IPS DF 4.7 (cell line): Measurements from ENCODE around the gene NCBP3.
"Not testable (repeated sequence)": the region's sequence is repeated elsewhere in the genome, so short reads cannot be mapped to it uniquely, and the experiment has no call there.

Source experiments
- DNase-seq: peaks from one replicate; pipeline ENCODE4 v3.0.0-alpha.2; 2013; ENCODE audit warnings: low spot score; ENCODE audit errors: extremely low read depth

NCBP3 gene

DNA sequence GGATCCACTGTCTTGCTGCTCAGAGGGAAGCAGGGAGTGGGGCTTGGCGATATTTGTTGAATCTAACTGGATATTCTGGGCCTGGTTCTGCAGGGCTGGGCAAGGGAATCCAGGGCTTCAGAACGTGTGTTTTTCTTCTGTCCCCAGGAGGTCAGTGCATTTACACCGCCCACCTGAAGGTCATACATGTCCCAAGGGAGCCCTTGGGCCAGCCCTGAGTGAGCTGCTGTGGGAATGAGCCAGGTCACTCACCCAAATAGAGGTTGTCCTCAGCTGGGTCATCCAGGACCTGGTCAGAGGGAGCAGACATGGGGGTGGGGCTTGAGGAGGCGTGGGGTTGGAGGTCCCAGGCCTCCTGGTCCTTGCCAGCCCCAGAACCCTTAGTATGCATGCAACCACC, 36.2 kb upstream of the NCBP3 start:
- DNase-seq, result no peak

GRCh38 chr17:3880983-3881382, 34.9 kb upstream of the NCBP3 start:
- no peak for DNase-seq

DNA sequence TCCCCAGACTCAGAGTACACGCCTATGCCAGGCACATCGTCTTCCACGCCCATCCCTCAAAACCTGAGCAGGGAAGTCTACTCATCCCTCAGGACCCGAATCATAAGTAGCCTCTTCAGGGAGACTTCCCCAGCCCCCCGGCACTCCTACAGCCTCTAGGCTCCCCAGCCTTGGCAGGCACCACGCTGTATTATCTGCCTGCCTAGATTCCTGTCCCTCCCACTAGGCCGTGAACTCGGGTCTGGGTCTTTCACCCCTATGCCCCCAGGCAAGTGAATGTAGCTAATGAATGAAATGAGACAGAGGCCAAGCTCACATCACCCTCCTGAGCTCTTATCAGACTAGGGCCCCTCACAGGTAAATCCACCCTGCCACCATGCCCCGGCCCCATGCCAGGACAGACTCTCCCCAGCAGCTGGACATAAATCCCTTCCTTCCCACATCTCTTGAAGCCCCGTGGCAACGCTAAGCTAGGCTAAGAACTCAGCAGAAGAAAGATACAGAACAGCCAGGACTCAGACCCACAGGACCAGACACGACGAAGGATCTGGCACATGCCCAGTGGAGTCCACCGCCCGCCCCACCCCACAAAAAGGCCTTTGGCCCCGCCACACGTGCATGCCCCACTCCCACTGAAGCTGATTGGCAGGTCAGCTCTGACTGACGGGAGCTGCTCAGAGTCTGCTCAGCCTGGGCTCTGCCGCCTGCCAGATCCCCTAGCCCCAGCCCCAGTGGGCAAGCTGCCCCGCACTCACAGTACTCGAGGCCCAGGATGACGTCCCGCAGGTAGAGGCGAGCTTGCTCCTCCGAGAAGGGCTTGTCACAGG, 33.8 kb upstream of the NCBP3 start:
- DNase-seq, result no peak

DNA sequence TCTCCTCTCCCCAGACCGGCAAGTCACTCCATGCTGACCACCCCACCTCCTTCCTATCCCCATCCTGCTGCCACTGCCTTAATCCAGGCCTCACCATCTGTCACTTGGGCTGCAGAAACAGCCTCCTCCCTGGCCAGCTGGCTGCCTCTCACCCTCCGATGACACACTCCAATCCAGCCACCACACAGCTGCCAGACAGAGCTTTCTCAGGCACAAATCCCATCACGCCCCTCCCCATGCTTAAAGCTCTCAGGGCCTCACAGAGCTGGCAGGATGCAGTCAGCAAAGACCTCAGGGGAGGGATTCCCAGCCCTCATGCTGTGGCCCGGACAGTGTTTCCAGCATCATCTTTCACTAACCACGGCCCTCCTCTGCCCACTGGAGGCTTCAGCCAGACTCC, 33.1 kb upstream of the NCBP3 start:
- DNase-seq, result no peak

DNA sequence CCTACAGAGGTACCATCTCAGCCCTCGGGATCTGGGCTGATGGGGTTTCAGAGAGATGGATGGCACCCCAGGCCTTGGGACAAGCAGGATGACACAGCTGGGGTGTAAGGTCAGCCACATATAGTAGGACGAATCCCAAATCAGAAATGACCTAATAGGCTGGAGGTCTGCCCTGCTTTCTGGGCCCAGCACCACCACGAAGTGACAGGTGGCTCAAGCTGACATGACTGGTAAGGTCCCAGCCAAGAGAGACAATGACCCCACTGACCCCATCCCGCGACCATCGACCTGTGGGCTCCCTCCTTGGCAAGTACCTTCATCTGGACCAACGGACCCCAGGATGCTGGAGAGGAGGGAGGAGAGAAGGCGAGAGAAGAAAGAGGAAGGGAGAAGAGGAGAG, 31.2 kb upstream of the NCBP3 start:
- no peak for DNase-seq

DNA sequence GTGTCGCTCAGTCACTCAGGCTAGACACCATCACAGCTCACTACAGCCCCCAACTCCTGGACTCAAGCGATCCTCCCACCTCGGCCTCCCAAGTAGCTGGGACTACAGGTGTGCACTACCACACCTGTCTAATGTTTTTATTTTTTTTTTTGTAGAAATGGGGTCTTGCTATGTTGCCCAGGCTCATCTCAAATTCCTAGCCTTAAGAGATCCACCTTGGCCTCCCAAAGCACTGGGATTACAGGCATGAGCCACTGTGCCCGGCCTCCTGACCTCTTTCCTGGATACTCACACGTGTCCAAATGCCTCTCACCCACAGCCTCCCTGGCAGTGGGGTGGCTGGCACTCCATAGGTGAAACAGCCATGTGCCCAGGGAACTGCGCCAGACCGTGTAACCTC, 29.3 kb upstream of the NCBP3 start:
- DNase-seq, result no peak

DNA sequence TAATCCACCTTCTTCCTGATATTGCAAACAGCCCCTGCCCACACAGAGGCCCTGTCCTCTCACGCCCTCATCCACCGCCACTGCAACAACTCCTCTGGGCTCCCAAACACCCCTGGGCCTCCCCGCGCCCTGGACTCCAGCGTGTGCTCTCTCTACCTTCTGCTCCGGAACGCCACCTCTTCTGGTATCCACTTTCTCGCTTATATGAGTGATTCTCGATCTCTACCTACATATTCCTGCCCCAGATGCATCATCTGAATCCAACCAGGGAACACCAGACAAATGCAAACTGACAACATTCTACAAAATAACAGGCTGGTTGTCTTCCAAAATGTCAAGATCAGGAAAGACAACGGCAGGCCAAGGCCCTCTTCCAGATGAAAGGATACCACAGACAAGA, 27.8 kb upstream of the NCBP3 start:
- DNase-seq, result no peak

DNA sequence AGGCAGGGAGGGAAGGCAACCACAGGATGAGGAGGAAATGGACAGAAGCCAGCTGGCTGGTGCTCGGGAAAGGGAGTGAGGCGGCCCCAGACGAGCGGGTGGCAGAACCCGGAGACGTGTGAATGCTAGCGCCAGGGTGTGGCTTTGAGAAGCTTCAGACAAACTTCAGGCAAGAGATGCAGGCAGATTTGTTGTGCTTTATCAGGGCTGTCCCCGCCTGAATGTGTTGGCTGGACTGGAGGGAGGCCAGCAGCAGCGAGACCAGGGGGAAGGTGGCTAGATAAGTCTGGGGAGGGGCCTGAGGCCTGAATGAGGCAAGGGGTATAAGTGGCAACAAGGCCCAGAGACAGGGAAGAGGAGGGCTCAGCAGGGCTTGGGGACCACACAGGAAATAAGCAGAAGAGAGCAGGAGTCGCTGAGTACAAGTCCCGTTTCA, 24.8 kb upstream of the NCBP3 start:
- DNase-seq, result no peak

DNA sequence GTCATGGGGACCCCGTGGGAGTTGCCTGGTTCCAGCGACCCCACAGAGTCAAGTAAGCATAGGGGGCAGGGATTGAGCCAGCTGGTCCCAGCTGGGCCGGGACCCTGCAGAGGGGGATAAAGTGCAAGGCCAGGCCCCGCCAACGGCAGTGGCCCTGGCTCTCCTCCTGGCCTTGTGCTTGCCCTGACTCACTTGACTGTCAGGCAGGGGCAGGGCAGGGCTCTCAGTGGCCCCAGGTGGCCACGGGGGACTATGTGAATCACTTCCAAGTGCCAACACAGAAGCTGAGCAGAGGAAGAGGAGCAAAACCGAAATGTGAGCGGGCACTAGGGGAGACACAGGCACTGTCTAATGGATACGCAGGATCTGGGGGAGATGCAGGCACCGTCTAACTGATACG, 21.6 kb upstream of the NCBP3 start:
- DNase-seq, result no peak

- no peak for DNase-seq
Observed at GRCh38 chr17:3867106-3867505, 21.1 kb upstream of the NCBP3 start.

DNA sequence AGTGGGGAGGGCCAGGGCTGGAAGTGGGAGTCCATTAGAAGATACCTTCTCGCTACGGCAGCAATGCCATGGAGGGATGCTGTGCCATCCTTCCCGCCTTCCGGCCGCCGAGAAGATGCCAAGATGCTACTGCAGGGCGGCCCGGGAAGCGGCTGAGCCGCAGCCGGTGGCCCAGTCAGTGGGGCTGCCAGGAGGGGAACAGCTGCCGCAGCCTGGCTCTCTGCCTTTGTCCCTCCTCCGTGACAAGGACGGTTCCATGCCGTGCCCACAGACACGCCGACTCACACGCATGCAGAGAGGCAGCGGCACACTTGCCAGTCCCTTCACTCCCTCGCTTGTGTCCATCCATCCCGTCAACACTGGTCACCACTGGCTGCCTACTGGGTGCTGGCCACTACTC, 20.2 kb upstream of the NCBP3 start:
- DNase-seq, result no peak

- no peak for DNase-seq
Observed at GRCh38 chr17:3865176-3865575, 19.1 kb upstream of the NCBP3 start.

- DNase-seq, result no peak
Observed at GRCh38 chr17:3864534-3864933, 18.5 kb upstream of the NCBP3 start.

GRCh38 chr17:3861761-3862681, 16.0 kb upstream of the NCBP3 start:
- DNase-seq, result no peak

GRCh38 chr17:3860939-3861700, 15.1 kb upstream of the NCBP3 start:
- DNase-seq, result no peak

DNA sequence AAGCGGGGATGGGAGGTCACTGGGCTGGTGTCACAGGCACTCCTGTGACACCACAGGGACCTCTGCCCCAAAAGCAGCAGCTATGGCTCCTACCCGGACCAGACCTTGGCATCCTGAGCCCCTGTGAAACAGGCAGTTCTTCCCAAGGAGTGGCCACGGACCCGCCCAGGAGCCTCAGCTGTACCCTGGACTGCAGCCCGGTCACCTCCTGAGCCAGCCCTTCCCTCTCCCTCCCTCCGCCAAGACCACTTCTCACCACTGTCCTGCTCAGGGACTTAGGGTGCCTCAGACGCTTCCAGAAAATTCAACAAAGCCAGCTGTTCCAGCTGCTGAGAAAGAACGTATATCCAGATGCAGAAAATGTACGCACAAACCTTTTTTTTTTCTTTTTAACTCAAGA, 13.9 kb upstream of the NCBP3 start:
- DNase-seq, result no peak

DNA sequence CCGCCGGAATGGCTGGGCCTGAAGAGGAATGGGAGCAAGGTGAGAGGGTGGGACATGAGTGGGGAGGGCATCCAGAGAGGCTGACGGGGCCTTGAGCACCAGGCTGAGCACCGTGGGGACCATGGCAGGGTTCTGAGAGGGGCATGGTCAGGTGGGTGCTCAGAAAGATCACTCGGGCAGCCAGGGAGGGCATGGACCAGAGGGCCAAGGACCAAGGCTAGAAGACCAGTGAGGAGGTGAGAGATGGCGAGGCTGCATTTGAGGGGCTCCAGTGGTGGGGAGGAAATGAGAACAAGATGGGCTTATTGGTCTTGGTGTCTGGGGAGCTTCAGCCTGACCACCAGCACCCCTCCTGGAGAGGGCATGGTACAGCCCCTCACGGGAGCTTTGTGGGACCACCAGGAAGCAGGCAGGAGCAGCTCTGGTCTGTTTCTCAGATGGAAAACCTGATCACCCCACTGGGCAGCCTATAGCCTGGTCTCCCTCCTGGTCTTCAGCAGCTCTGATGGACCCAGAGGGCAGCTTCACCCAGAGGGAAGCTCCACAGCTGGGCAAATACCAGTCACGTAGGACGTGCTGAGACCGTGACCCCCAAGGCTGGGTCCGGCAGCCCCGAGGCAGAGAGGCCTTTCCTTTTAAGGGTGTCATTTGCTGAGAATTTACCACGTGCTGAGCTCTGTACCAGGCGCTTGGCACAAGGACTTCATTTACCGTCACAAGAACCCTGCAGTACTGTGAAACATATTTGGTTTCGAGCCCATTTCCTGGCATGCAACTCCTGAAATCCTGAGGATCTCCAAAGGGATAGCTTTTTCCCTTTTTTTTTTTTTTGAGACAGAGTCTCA, 11.4 kb upstream of the NCBP3 start:
- no peak for DNase-seq

DNA sequence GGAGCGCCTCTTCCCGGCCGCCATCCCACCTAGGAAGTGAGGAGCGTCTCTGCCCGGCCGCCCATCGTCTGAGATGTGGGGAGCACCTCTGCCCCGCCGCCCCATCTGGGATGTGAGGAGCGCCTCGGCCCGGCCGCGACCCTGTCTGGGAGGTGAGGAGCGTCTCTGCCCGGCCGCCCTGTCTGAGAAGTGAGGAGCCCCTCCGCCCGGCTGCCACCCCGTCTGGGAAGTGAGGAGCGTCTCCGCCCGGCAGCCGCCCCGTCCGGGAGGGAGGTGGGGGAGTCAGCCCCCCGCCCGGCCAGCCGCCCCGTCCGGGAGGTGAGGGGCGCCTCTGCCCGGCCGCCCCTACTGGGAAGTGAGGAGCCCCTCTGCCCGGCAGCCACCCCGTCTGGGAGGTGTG, 8.2 kb upstream of the NCBP3 start:
- not testable (repeated sequence) for DNase-seq

GRCh38 chr17:3852561-3852960, 6.5 kb upstream of the NCBP3 start:
- no peak for DNase-seq

DNA sequence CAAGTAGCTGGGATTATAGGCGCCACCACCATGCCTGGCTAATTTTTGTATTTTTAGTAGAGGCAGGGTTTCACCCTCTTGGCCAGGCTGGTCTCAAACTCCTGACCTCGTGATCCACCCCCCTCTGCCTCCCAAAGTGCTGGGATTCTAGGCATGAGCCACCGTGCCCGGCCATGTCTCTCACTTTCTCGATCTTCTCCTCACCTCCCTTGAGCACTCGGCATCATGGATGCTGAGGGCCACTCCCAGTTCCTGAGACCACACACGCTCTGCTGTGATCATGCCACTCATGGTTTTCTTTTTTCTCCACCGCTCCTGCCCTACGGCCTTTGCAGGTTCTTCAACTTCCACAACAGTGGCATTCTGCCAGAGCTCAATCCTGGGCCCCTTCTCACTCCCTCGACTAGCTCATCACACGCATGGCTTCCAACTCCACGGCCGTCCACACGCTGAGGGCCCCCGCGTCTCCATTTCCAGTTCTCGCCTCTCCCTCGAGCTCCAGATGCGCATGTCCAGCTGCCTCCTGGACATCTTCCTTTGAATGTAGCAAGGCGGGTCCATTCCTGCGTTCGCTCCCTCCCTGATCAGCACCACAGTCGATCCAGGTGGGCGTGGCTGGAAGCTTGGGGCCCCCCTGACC, 5.5 kb upstream of the NCBP3 start:
- DNase-seq, result no peak
